Gastrocnemius medialis (tissue), 4 donors: Measurements from ENCODE around the gene MARK2. TPM values are rescaled to one million over a fixed set of nuclear protein-coding genes. Genes with fewer than 3 reads are reported as not detected.

Source experiments
- ATAC-seq, 2 donors: fragments of 150-250 bp; one replicate each; pipeline ENCODE4 v1.9.1; 2016
- DNase-seq, 2 donors: peaks; one replicate each; pipeline ENCODE4 v3.0.0-alpha.2; 2019
- H3K27ac ChIP-seq, 4 donors: fragments of 200-600 bp; sonication (generic); 1 replicate in 1 of 4; 2 replicates in 3 of 4; pipeline ENCODE4 v1.5.1; 2016 to 2018; ENCODE audit warnings: mild to moderate bottlenecking in 2 of 4, moderate library complexity in 1 of 4
- H3K27me3 ChIP-seq, 3 donors: fragments of 200-600 bp; sonication (generic) in 2 of 3; 1 replicate in 1 of 3; 2 replicates in 2 of 3; pipeline versions ENCODE4 v1.5.1 to v1.6.0; 2016 to 2019; ENCODE audit warnings: mild to moderate bottlenecking in 1 of 3, moderate library complexity in 1 of 3
- H3K36me3 ChIP-seq, 2 donors: fragments of 200-600 bp; sonication (generic) in 1 of 2; one replicate each; pipeline ENCODE4 v1.5.1; 2017 to 2018
- H3K4me1 ChIP-seq, 2 donors: fragments of 200-600 bp; sonication (generic) in 1 of 2; one replicate each; pipeline ENCODE4 v1.5.1; 2016 to 2017; ENCODE audit warnings: mild to moderate bottlenecking in 2 of 2
- H3K4me3 ChIP-seq, 4 donors: fragments of 200-600 bp; sonication (generic) in 3 of 4; 1 replicate in 1 of 4; 2 replicates in 3 of 4; pipeline ENCODE4 v1.5.1; 2016 to 2019; ENCODE audit warnings: mild to moderate bottlenecking in 2 of 4
- H3K9me3 ChIP-seq, 3 donors: fragments of 200-600 bp; sonication (generic) in 2 of 3; 1 replicate in 1 of 3; 2 replicates in 2 of 3; pipeline ENCODE4 v1.5.1; 2016 to 2019
- POLR2A ChIP-seq, 2 donors: fragments of 450-650 bp; IDR thresholded peaks; one replicate each; pipeline ENCODE4 v1.6.1; 2017; ENCODE audit warnings: antibody characterized with exemption in 2 of 2, mild to moderate bottlenecking in 2 of 2, moderate library complexity in 2 of 2
- in situ Hi-C, 4 donors: fragments of 200-750 bp; cut with MboI; loops; one replicate each; pipeline versions ENCODE4 v1.15.0 to v1.8.0; 2017; ENCODE audit warnings: low sequenced_read_pairs in 4 of 4
- intact Hi-C: fragments of 100-400 bp; cut with DNase I; formaldehyde crosslinking; loops from one replicate; pipeline ENCODE4 v1.15.1; 2023; ENCODE audit warnings: low total_unique reads
- total RNA-seq, 4 donors: library from RNA; depleted of rRNA; stranded (reverse); fragments of >200 nt; gene quantifications; one replicate each; pipeline versions ENCODE4 v1.1.0 to v1.2.3, GENCODE V29; 2016
- TF ChIP-seq, protein P1 (sequence below), 5 experiments: fragments of 450-650 bp in 3 of 5; fragments of 200-600 bp in 2 of 5; sonication (generic) in 2 of 5; IDR thresholded peaks in 4 of 5; conservative IDR thresholded peaks in 1 of 5; 1 replicate in 4 of 5; 2 replicates in 1 of 5; pipeline ENCODE4 v1.5.1; 2016 to 2019; ENCODE audit warnings: antibody characterized with exemption in 5 of 5, mild to moderate bottlenecking in 3 of 5, moderate library complexity in 3 of 5

The MARK2 gene
- total RNA-seq, 4 donors from 2014 or later: 17.8 to 37.2 (median 30.3) TPM

GRCh38 chr11:63847363-63847762, 8.5 kb downstream of the MARK2 start:
- intact Hi-C loops: no loop called here
- TF ChIP-seq POLR2A (IDR thresholded peaks at IDR 0.05): no peak
- TF ChIP-seq, protein P1, sequence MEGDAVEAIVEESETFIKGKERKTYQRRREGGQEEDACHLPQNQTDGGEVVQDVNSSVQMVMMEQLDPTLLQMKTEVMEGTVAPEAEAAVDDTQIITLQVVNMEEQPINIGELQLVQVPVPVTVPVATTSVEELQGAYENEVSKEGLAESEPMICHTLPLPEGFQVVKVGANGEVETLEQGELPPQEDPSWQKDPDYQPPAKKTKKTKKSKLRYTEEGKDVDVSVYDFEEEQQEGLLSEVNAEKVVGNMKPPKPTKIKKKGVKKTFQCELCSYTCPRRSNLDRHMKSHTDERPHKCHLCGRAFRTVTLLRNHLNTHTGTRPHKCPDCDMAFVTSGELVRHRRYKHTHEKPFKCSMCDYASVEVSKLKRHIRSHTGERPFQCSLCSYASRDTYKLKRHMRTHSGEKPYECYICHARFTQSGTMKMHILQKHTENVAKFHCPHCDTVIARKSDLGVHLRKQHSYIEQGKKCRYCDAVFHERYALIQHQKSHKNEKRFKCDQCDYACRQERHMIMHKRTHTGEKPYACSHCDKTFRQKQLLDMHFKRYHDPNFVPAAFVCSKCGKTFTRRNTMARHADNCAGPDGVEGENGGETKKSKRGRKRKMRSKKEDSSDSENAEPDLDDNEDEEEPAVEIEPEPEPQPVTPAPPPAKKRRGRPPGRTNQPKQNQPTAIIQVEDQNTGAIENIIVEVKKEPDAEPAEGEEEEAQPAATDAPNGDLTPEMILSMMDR (IDR thresholded peaks at IDR 0.05 in 4 of 5, conservative IDR thresholded peaks at IDR 0.05 in 1 of 5): no peak
- Histone ChIP-seq H3K4me3 (no peak overlapping the region), H3K36me3 (no peaks in the 10 kb centered on the region), H3K27ac (peak overlapping the region in 1 of 4 donors; percentile 8), H3K4me1 (peaks cover 4 to 30% of the 10 kb centered on the region in 2 donors), H3K27me3 (no peaks in the 10 kb centered on the region), H3K9me3 (no peaks in the 10 kb centered on the region)
- no peak for DNase-seq
- ATAC-seq: no peak
- in situ Hi-C loops: loop anchor here (25.0 kb wide), 2 partner anchors 290 to 315 kb away; partner anchors contain the start of gene MACROD1 (in 1 of the 4)

DNA sequence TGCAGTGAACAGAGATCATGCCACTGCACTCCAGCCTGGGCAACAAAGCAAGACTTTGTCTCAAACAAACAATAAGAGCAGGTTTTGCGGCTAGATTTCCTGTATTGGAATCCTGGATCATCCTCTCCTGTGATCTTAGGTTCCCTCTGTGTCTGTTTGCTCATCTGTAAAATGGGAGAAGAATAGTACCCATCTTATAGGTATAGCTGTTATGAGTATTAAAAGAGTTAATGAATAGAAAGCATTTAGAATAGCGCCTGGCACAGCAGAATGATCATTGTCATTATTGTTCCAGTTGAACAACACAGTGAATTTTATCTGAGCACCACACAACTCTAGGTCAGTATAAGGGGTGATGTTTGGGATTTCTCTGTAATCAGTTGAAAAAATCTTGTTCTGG, 10.8 kb downstream of the MARK2 start:
- Histone ChIP-seq H3K4me1 (peaks cover 0 to 23% of the 10 kb centered on the region in 2 donors), H3K27me3 (no peaks in the 10 kb centered on the region), H3K27ac (no peak overlapping the region), H3K4me3 (no peak overlapping the region), H3K9me3 (no peaks in the 10 kb centered on the region), H3K36me3 (no peaks in the 10 kb centered on the region)
- in situ Hi-C loops (loop anchor here (25.0 kb wide), 2 partner anchors 288 to 313 kb away; partner anchors contain the start of gene MACROD1 (in 1 of the 4)), intact Hi-C loops (no loop called here)
- no peak for TF ChIP-seq POLR2A (IDR thresholded peaks at IDR 0.05)
- TF ChIP-seq, protein P1 (IDR thresholded peaks at IDR 0.05 in 4 of 5, conservative IDR thresholded peaks at IDR 0.05 in 1 of 5): no peak
- DNase-seq (no peak), ATAC-seq (no peak)

DNA sequence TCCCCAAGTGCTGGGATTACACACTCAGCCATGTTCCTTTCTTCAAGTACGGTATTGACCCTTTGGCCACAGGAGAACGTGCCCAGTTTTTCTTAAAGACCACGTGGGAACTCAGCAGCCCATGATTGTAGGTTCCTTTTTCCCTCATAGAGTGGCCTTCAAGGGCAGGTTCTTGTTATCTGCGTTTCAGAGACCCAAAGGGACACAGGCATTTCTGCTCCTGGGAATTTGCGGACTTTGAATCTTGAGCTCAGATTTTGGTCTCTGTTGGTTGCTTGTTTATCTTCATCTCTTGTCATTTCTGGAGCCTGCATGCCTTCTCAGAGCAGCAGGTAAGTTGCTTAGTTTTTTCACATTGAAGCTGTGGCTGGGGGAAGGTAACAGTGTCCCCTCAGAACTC, 12.0 kb downstream of the MARK2 start:
- peaks cover 0 to 18% of the 10 kb centered on the region in 2 donors for H3K4me1 ChIP-seq

GRCh38 chr11:63851364-63851763, 12.5 kb downstream of the MARK2 start:
- TF ChIP-seq, protein P1 (IDR thresholded peaks at IDR 0.05 in 4 of 5, conservative IDR thresholded peaks at IDR 0.05 in 1 of 5): no peak
- no peak for TF ChIP-seq POLR2A (IDR thresholded peaks at IDR 0.05)
- in situ Hi-C loops: no loop called here
- DNase-seq (no peak), ATAC-seq (no peak)
- H3K9me3 ChIP-seq: no peaks in the 10 kb centered on the region
- H3K27me3 ChIP-seq: no peaks in the 10 kb centered on the region
- H3K4me3 ChIP-seq: no peak overlapping the region
- intact Hi-C loops: no loop called here
- no peak overlapping the region for H3K27ac ChIP-seq
- no peaks in the 10 kb centered on the region for H3K36me3 ChIP-seq
- H3K4me1 ChIP-seq: peaks cover 0 to 18% of the 10 kb centered on the region in 2 donors

More for the DNA sequence above, 12.0 kb downstream of the MARK2 start:
- Histone ChIP-seq H3K36me3 (no peaks in the 10 kb centered on the region), H3K27me3 (no peaks in the 10 kb centered on the region), H3K4me3 (no peak overlapping the region), H3K27ac (no peak overlapping the region), H3K9me3 (no peaks in the 10 kb centered on the region)
- in situ Hi-C loops: no loop called here
- intact Hi-C loops: no loop called here
- TF ChIP-seq POLR2A (IDR thresholded peaks at IDR 0.05): no peak
- no peak for DNase-seq
- no peak for ATAC-seq

GRCh38 chr11:63853476-63853875, 14.6 kb downstream of the MARK2 start:
- TF ChIP-seq, protein P1 (IDR thresholded peaks at IDR 0.05 in 4 of 5, conservative IDR thresholded peaks at IDR 0.05 in 1 of 5): no peak
- no peak for TF ChIP-seq POLR2A (IDR thresholded peaks at IDR 0.05)
- H3K4me1 ChIP-seq: peaks cover 9 to 10% of the 10 kb centered on the region in 2 donors
- in situ Hi-C loops: no loop called here

More at GRCh38 chr11:63853476-63853875, 14.6 kb downstream of the MARK2 start:
- H3K36me3 ChIP-seq: no peaks in the 10 kb centered on the region
- ATAC-seq (no peak), DNase-seq (no peak)
- no peaks in the 10 kb centered on the region for H3K9me3 ChIP-seq
- H3K27me3 ChIP-seq: no peaks in the 10 kb centered on the region
- H3K27ac ChIP-seq: no peak overlapping the region
- intact Hi-C loops: no loop called here
- no peak overlapping the region for H3K4me3 ChIP-seq
